Measurements from ENCODE around the gene TTC29. TPM values are rescaled to one million over a fixed set of nuclear protein-coding genes. Genes with fewer than 3 reads are reported as not detected.
"Not testable (repeated sequence)": the region's sequence is repeated elsewhere in the genome, so short reads cannot be mapped to it uniquely, and the experiment has no call there.

The TTC29 gene
- total RNA-seq, 1 donor from 2014 or later = not detected

DNA sequence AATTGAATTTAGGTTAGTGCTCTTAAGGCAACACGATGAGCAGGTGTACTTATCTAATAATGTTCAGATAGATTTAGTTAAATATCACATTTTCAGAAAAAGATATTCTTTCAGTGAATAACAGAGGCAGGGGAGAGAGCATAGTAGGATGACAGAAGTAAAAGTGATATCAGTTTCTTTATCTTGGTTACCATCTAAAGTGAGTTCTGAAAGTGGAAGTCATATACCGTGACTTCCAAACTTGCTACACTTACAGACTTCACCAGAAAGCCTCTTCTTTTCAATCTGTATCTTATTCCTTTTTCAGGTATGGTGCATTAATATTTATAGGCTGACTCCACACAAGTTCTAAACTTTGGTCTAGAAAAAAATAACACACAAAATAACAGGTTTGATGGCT lies 182.1 kb downstream of the TTC29 start:
- intact Hi-C loops (cut with DNase I) = no loop called here
- no peak for DNase-seq (ENCODE audit: low spot score)
- ATAC-seq = no peak

- intact Hi-C loops (cut with DNase I) = no loop called here
- no peak for DNase-seq (ENCODE audit: low spot score)
- ATAC-seq = no peak
Measured at GRCh38 chr4:146762016-146762415, 183.6 kb downstream of the TTC29 start.

DNA sequence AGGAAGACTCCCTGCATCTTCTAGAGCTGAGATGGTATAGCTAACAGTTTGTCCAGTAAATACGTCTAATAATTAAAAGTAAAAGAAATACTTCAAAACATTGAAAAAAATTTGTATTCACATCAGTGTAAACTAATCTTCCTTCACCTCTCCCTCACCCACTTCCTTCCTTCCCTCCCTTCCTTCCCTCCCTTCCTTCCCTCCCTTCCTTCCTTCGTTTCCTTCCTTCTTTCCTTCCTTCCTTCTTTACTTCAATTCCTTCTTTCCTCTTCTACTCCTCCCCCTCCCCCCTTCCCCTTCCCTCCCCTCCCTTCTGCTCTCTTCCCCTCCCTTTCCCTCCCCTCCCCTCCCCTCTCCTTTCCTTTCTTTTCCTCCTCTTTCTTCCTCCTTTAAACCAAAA lies 203.2 kb downstream of the TTC29 start:
- ATAC-seq (no peak), DNase-seq (ENCODE audit: low spot score) (no peak)
- intact Hi-C loops (cut with DNase I) = no loop called here

GRCh38 chr4:146739182-146739581 lies 206.5 kb downstream of the TTC29 start:
- no peak for ATAC-seq
- intact Hi-C loops (cut with DNase I) = no loop called here
- no peak for DNase-seq (ENCODE audit: low spot score)

DNA sequence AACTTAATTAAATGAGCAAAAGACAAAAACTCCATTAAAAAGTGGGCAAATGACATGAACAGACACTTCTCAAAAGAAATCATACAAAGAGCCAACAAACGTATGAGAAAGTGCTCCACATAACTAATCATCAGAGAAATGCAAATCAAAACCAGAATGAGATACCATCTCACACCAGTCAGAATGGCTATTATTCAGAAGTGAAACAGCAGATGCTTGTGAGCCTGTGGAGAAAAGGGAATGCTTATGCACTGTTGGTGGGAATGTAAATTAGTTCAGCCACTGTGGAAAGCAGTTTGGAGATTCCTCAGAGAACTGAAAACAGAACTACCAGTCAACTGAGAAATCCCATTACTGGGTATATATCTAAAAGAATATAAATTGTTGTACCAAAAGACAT lies 222.1 kb downstream of the TTC29 start:
- DNase-seq (ENCODE audit: low spot score); intact Hi-C loops (cut with DNase I); ATAC-seq: not testable (repeated sequence)

- ATAC-seq (no peak), DNase-seq (ENCODE audit: low spot score) (no peak)
- intact Hi-C loops (cut with DNase I) = no loop called here
Measured at GRCh38 chr4:146709956-146710355, 235.7 kb downstream of the TTC29 start.

DNA sequence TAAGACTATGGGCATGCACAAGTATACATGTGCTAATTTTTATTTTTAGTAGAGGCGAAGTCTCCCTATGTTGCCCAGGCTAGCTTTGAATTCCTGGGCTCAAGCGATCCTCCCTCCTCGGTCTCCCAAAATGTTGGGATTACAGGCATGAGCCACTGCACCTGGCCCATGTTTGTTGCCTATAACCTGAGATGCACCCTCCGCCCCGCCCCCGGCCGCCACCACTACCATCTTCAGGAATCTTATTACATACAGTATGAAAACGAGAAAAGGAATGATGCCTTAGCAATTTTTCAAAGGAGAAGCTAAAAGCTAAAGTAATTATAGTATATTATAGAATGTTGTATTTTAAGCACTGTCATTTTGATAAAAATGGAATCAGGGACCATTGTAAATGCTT lies 245.8 kb downstream of the TTC29 start:
- intact Hi-C loops (cut with DNase I) = no loop called here
- ATAC-seq (no peak), DNase-seq (ENCODE audit: low spot score) (no peak)

DNA sequence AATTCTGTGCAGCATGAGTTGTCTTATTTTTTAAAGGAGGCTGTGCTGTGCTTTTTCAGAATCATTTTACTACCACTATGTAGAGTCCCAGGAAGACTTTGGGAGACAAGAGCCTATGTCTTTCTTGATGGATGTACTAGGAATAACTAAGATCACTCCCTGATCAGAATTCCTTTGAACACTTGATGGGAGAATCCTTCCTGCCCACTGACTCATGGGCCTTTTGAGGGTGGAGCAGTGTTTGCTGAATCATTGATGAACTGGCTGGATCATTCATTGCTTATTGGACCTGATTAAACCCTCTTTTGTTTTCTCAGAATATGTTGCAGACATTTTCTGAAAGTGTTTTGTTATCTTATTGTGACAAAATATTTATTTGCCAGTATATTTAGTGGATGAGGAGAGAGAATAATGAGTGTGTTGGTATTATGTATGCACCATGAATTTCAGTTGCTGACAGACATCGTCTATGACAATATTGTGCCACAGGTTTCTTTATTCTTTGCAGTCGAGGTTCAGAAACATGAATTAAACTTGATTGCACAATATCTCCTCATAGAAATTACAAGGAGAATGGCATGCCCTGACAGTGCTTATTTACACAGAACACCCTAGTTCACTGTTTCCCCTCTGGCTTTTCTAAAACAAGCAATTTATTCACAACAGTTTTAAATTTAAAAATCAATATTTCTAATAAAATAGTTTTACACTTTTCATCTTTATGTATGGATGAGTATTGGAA lies 270.7 kb downstream of the TTC29 start:
- DNase-seq (ENCODE audit: low spot score) (no peak), ATAC-seq (no peak)
- intact Hi-C loops (cut with DNase I) = no loop called here

DNA sequence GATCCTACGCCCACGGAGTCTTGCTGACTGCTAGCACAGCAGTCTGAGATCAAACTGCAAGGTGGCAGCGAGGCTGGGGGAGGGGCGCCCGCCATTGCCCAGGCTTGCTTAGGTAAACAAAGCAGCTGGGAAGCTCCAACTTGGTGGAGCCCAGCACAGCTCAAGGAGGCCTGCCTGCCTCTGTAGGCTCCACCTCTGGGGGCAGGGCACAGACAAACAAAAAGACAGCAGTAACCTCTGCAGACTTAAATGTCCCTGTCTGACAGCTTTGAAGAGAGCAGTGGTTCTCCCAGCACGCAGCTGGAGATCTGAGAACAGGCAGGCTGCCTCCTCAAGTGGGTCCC lies 281.7 kb downstream of the TTC29 start:
- DNase-seq (ENCODE audit: low spot score); intact Hi-C loops (cut with DNase I); ATAC-seq: not testable (repeated sequence)

GRCh38 chr4:146661367-146661766 lies 284.3 kb downstream of the TTC29 start:
- intact Hi-C loops (cut with DNase I) = no loop called here
- DNase-seq (ENCODE audit: low spot score) (no peak), ATAC-seq (no peak)
